ENCODE measurements around the gene MEX3A.
A peak's percentile ranks its signal among the peaks of the same experiment; 100 is the strongest.

The MEX3A gene

DNA sequence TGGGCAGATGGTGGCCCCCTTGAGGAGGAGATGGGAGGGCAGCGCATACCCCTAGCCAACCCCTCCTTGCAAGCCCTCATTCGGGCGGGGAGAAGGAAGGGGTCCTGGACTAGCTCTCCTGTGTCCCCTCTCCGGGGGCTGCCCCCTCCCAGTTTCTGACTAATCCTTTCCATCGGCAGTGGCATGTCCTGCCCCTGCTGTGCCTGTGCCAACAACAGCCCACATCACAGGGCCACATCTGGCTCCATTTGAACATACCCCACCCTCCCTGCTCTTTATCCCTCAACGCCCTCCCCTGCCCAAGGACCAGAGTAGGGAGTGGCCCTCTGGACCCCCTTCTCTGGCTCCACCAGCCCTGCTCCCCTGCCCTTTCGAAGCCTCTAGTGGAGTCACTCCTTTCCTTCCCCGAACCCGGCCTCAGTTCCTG, 21.3 kb upstream of the MEX3A start:
- Histone ChIP-seq H3K4me3 (ENCODE audit: low read depth, low read length) (no peak overlapping the region), H3K27ac (peak overlapping the region; percentile 67), H3K27me3 (replicated peaks) (no peaks in the 10 kb centered on the region), H3K36me3 (replicated peaks) (no peaks in the 10 kb centered on the region)
- TF ChIP-seq, protein P1, sequence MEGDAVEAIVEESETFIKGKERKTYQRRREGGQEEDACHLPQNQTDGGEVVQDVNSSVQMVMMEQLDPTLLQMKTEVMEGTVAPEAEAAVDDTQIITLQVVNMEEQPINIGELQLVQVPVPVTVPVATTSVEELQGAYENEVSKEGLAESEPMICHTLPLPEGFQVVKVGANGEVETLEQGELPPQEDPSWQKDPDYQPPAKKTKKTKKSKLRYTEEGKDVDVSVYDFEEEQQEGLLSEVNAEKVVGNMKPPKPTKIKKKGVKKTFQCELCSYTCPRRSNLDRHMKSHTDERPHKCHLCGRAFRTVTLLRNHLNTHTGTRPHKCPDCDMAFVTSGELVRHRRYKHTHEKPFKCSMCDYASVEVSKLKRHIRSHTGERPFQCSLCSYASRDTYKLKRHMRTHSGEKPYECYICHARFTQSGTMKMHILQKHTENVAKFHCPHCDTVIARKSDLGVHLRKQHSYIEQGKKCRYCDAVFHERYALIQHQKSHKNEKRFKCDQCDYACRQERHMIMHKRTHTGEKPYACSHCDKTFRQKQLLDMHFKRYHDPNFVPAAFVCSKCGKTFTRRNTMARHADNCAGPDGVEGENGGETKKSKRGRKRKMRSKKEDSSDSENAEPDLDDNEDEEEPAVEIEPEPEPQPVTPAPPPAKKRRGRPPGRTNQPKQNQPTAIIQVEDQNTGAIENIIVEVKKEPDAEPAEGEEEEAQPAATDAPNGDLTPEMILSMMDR (IDR thresholded peaks at IDR 0.05; ENCODE audit: low read depth, low read length, missing control alignments), result no peak
- in situ Hi-C loops (cut with HindIII; ENCODE audit: low pct_ligation_motif_present, low sequenced_read_pairs), result no loop called here
- DNase-seq, result no peak

DNA sequence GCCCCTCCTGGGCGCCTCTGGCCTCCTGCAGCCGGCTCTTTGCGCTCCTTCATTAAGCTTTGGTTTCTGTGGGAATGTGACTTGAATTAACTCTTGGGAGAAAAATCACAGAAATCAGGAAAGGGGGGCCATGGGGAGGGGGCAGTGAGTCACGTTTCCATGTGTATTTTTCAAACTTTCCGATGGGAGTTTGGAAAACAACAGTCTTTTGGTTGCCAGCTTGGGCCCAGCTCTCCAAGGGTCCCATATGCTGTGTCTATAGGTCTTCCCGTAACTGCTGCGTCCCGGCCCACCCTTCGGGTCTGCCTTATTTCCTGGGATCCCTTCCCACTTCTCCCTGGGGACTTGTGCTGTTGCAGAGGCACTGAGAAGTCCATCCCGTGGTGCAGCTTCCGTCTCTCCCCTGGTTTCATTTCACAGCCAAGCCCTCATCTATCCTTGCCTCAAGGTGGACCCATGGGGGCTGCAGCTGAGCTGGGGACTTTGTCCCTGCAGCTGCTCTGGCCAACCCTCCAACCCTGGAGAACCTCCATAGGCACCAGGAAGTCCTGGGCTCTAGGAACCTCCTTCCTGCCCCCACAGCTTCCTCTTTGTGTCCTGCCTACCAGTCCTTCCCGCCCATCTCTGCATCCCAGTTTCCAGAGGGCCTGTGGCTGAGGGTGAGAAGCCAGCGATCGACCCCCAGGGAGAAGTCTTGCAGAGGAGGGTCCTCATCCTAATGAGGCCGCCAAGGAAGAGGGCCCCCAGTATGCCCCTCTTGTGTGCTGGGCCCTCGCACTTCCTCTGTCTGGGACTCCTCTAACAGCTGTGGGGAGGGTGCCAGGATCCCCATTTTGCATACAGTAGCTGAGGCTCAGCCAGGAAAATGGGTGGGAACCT, 20.6 kb upstream of the MEX3A start:
- in situ Hi-C loops (cut with HindIII; ENCODE audit: low pct_ligation_motif_present, low sequenced_read_pairs), result no loop called here
- no peaks in the 10 kb centered on the region for H3K27me3 ChIP-seq (replicated peaks)
- DNase-seq, result no peak
- no peak overlapping the region for H3K4me3 ChIP-seq (ENCODE audit: low read depth, low read length)
- H3K27ac ChIP-seq, result peak overlapping the region; percentile 67
- TF ChIP-seq, protein P1 (IDR thresholded peaks at IDR 0.05; ENCODE audit: low read depth, low read length, missing control alignments), result no peak
- no peaks in the 10 kb centered on the region for H3K36me3 ChIP-seq (replicated peaks)

DNA sequence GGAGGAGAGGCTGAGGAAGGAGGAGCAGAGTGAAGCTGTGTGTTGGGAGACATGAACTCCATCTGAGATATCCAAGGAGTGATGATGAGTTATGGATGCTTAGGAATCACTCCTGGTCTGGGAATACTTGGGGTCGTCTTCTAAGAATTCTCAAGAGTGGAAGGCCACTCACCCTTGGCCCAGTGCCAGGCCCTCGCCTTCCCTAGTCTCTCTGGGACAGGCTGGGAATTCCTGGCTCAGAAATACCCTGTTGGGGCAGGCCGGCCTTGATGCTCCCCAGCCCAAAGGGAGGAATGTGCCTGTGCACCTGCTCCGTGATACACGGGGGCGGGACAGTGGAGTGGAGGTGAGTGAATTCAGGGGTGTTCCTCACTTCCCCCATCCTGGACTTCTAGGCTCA, 19.6 kb upstream of the MEX3A start:
- in situ Hi-C loops (cut with HindIII; ENCODE audit: low pct_ligation_motif_present, low sequenced_read_pairs), result no loop called here
- Histone ChIP-seq H3K27ac (no peak overlapping the region), H3K4me3 (ENCODE audit: low read depth, low read length) (no peak overlapping the region), H3K36me3 (replicated peaks) (no peaks in the 10 kb centered on the region), H3K27me3 (replicated peaks) (no peaks in the 10 kb centered on the region)
- TF ChIP-seq, protein P1 (IDR thresholded peaks at IDR 0.05; ENCODE audit: low read depth, low read length, missing control alignments), result no peak
- DNase-seq, result no peak

DNA sequence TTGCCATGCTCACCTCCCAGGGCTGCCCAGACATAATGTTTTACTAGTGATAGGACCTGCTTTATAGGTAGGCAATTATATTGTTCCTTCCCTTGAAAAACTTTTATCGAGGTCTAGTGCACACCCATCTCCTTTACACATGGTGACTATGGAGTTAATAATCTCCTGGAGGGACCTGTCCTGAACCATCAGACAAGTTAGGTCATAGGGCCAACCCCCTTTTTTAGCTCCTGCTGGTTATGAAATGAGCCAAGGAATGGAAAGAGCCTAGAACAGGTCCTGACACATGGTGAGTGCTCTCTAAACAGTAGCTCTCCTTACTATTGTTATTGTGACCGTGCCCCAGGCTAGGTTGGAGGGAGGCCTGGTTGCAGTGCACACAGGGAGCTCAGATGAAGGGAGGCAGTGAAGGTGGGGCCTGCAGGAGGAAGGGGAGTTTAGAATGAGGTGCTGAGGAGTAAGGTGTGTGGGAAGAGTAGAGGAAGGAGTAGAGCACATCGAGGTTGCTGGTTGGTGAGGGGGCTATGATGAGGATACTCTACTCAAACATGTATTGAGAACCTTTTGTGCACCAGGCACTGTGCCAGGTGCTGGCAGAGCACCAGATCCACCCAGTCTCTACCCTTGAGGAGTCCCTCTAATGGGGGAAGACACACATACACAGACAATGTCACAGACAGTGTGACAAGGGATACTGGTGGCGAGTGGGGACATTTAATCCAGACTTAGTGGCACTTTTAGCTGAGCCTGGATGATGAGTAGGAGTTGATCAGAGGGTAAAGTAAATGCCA, 18.1 kb upstream of the MEX3A start:
- TF ChIP-seq, protein P1 (IDR thresholded peaks at IDR 0.05; ENCODE audit: low read depth, low read length, missing control alignments), result no peak
- in situ Hi-C loops (cut with HindIII; ENCODE audit: low pct_ligation_motif_present, low sequenced_read_pairs), result no loop called here
- H3K27me3 ChIP-seq (replicated peaks), result no peaks in the 10 kb centered on the region
- DNase-seq, result no peak
- H3K36me3 ChIP-seq (replicated peaks), result no peaks in the 10 kb centered on the region
- no peak overlapping the region for H3K27ac ChIP-seq
- no peak overlapping the region for H3K4me3 ChIP-seq (ENCODE audit: low read depth, low read length)

DNA sequence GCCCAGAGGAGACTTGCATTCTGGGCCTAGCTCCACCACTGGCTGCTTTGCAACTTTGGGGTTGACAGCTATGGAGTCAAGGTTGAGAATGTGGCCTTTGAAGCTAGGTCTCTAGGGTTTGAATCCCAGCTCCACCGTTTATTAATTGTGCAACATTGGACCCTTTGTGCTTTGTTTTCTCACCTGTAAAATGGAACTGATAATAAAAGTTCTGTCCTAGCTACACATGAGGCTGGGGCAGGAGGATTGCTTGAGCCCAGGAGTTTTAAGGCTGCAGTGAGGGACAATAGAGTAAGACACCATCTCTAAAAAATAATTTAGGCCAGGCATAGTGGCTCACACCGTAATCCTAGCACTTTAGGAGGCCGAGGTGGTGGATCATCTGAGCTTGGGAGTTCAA, 17.0 kb upstream of the MEX3A start:
- in situ Hi-C loops (cut with HindIII; ENCODE audit: low pct_ligation_motif_present, low sequenced_read_pairs), result no loop called here
- TF ChIP-seq, protein P1 (IDR thresholded peaks at IDR 0.05; ENCODE audit: low read depth, low read length, missing control alignments), result no peak
- Histone ChIP-seq H3K27ac (no peak overlapping the region), H3K4me3 (ENCODE audit: low read depth, low read length) (no peak overlapping the region), H3K36me3 (replicated peaks) (no peaks in the 10 kb centered on the region), H3K27me3 (replicated peaks) (no peaks in the 10 kb centered on the region)
- DNase-seq, result no peak
